ENCODE measurements around the gene TTC12.
"Not testable (repeated sequence)": the region's sequence is repeated elsewhere in the genome, so short reads cannot be mapped to it uniquely, and the experiment has no call there.

Gene TTC12

GRCh38 chr11:113286509-113287497 is 27.6 kb upstream of the TTC12 start:
- DNase-seq (ENCODE audit: low read depth in 2 of 2) = no peak

GRCh38 chr11:113287801-113288200 is 26.6 kb upstream of the TTC12 start:
- no peak for DNase-seq (ENCODE audit: low read depth in 2 of 2)

- DNase-seq (ENCODE audit: low read depth in 2 of 2) = no peak
Measured at GRCh38 chr11:113288286-113288863, 26.0 kb upstream of the TTC12 start.

- DNase-seq (ENCODE audit: low read depth in 2 of 2) = peak; percentile 7 to 15
Measured at GRCh38 chr11:113289431-113290187, 24.8 kb upstream of the TTC12 start.

- DNase-seq (ENCODE audit: low read depth in 2 of 2) = no peak
Measured at GRCh38 chr11:113293936-113294335, 20.4 kb upstream of the TTC12 start.

GRCh38 chr11:113295993-113296392 is 18.4 kb upstream of the TTC12 start:
- no peak for DNase-seq (ENCODE audit: low read depth in 2 of 2)

- DNase-seq (ENCODE audit: low read depth in 2 of 2) = no peak
Measured at GRCh38 chr11:113296447-113297205, 17.8 kb upstream of the TTC12 start.

GRCh38 chr11:113298496-113298895 is 15.9 kb upstream of the TTC12 start:
- DNase-seq (ENCODE audit: low read depth in 2 of 2) = not testable (repeated sequence)

- DNase-seq (ENCODE audit: low read depth in 2 of 2) = no peak
Measured at GRCh38 chr11:113304916-113305315, 9.5 kb upstream of the TTC12 start.

- peak in 1 of 2 donors; percentile 22 for DNase-seq (ENCODE audit: low read depth in 2 of 2)
Measured at GRCh38 chr11:113305440-113306336, 8.7 kb upstream of the TTC12 start.

- no peak for DNase-seq (ENCODE audit: low read depth in 2 of 2)
Measured at GRCh38 chr11:113308601-113309000, 5.8 kb upstream of the TTC12 start.

GRCh38 chr11:113311536-113311935 is 2.8 kb upstream of the TTC12 start:
- no peak for DNase-seq (ENCODE audit: low read depth in 2 of 2)

GRCh38 chr11:113313601-113314000 is 782 bp upstream of the TTC12 start:
- no peak for DNase-seq (ENCODE audit: low read depth in 2 of 2)

- no peak for DNase-seq (ENCODE audit: low read depth in 2 of 2)
Measured at GRCh38 chr11:113314065-113314388, 356 bp upstream of the TTC12 start.

GRCh38 chr11:113315811-113316210 is 1.4 kb downstream of the TTC12 start:
- DNase-seq (ENCODE audit: low read depth in 2 of 2) = no peak

- DNase-seq (ENCODE audit: low read depth in 2 of 2) = no peak
Measured at GRCh38 chr11:113316256-113316655, 1.9 kb downstream of the TTC12 start.

GRCh38 chr11:113317339-113317738 is 3.0 kb downstream of the TTC12 start:
- DNase-seq (ENCODE audit: low read depth in 2 of 2) = no peak

GRCh38 chr11:113319085-113319484 is 4.7 kb downstream of the TTC12 start:
- no peak for DNase-seq (ENCODE audit: low read depth in 2 of 2)

GRCh38 chr11:113322158-113322557 is 7.8 kb downstream of the TTC12 start:
- no peak for DNase-seq (ENCODE audit: low read depth in 2 of 2)

GRCh38 chr11:113324250-113324649 is 9.9 kb downstream of the TTC12 start:
- no peak for DNase-seq (ENCODE audit: low read depth in 2 of 2)

- no peak for DNase-seq (ENCODE audit: low read depth in 2 of 2)
Measured at GRCh38 chr11:113329725-113330124, 15.3 kb downstream of the TTC12 start.

Data from stimulated activated CD8-positive, alpha-beta memory T cell treated with anti-CD3 and anti-CD28 coated beads, Interleukin-15, amount 100 ng/mL, for 4 hours (primary cell).